ENCODE results near the gene TMEM239.
A peak's percentile ranks its signal among the peaks of the same experiment; 100 is the strongest.

Gene TMEM239

GRCh38 chr20:2849529-2849928 is 33.4 kb downstream of the TMEM239 start:
- DNase-seq (ENCODE audit: low read depth): no peak

DNA sequence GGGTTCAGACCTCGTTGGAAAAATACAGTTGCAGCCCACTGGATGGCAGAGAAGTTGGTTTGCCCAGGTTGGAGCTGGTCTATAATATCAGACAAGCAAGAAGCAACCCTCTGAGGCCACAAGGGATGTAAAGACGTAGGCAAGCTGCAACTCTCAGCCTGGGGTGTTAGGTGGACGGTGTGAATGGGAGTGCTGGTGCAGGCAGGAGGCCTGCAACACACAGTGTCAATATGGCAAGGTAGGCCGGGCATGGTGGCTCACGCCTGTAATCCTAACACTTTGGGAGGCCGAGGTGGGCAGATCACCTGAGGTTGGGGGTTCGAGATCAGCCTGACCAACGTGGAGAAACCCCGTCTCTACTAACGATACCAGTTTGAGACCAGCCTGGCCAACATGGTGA is 34.9 kb downstream of the TMEM239 start:
- no peak for DNase-seq (ENCODE audit: low read depth)

GRCh38 chr20:2858591-2858990 is 42.4 kb downstream of the TMEM239 start:
- DNase-seq (ENCODE audit: low read depth): no peak

DNA sequence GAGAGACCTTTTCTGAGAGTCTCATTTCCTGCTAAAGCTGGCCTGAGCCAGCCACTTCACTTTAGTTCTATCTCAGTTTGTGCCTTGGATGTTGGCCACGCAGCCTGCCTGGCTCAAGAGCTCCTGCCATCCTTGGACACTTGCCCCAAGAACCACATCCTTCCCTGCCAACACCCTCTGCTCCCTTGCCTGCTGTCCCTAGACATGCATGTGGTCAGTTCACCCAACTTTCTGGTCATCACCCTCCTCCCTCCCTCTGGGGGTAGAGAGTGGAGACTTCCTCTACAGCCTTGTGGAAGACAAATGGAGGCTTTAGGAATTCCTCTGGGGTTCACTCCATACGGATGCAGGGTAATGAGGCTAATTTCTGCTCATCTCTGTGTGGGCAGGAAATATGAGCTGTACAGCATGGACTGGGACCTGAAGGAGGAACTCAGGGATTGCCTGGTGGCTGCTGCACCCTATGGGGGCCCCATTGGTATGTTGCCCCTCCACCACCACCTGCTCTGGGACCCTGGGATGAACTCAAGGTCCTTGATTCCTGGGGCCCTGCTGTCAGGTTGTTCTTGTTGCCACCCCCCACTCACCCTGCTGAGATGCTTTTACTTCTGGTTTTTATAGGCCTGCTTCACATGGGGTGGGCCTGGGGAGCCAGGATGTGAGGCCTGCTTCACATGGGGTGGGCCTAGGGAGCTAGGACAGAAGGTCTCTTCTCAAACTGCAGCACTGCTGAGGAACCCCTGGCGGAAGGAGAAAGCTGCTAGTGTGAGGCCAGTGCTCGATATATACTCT is 43.4 kb downstream of the TMEM239 start:
- DNase-seq (ENCODE audit: low read depth): no peak

DNA sequence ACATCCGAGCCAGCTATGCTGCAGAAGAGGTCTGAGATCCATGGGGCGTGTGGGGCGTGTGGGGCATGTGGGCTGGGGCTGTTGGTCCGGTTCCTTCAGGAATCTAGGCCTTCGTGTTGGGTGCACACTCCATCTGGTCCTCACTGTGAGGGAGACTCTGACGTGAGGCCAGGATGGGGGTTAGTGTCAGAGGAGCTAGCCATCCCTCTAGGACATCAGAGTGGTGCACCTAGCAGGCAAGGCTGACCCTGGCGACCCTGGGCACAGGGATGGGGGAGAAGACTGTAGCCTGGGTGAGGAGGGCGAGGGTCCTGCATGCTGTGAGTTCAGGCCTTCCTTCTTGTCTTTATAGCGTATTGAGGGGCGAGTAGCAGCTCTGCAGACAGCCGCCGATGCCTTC is 48.5 kb downstream of the TMEM239 start:
- DNase-seq (ENCODE audit: low read depth): no peak

DNA sequence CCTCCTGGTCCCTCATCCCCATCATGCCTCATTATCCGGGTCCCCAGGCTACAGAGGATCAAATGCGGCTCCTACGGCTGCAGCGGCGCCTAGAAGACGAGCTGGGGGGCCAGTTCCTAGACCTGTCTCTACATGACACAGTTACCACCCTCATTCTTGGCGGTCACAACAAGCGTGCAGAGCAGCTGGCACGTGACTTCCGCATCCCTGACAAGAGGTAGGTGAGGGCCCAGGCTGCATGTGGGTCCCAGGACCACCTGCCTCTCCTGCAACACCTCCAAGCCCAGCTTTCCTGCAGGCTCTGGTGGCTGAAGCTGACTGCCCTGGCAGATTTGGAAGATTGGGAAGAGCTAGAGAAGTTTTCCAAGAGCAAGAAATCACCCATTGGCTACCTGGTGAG is 48.9 kb downstream of the TMEM239 start:
- no peak for DNase-seq (ENCODE audit: low read depth)

- peak; percentile 56 for DNase-seq (ENCODE audit: low read depth)
Observed at GRCh38 chr20:2865630-2866029, 49.5 kb downstream of the TMEM239 start.

DNA sequence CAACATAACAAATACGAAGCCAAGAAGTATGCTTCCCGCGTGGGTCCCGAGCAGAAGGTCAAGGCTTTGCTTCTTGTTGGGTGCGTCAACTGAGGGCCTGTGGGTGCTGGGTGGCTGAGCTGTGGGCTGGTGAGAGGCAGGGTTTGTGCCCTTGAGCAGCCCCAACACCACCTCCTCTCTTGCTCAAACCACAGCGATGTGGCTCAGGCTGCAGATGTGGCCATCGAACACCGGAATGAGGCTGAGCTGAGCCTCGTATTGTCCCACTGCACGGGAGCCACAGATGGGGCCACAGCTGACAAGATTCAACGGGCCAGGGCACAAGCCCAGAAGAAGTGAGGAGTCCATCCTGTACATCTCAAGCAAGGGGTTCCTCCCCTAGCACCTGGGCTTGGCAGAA is 50.1 kb downstream of the TMEM239 start:
- DNase-seq (ENCODE audit: low read depth): no peak

DNA sequence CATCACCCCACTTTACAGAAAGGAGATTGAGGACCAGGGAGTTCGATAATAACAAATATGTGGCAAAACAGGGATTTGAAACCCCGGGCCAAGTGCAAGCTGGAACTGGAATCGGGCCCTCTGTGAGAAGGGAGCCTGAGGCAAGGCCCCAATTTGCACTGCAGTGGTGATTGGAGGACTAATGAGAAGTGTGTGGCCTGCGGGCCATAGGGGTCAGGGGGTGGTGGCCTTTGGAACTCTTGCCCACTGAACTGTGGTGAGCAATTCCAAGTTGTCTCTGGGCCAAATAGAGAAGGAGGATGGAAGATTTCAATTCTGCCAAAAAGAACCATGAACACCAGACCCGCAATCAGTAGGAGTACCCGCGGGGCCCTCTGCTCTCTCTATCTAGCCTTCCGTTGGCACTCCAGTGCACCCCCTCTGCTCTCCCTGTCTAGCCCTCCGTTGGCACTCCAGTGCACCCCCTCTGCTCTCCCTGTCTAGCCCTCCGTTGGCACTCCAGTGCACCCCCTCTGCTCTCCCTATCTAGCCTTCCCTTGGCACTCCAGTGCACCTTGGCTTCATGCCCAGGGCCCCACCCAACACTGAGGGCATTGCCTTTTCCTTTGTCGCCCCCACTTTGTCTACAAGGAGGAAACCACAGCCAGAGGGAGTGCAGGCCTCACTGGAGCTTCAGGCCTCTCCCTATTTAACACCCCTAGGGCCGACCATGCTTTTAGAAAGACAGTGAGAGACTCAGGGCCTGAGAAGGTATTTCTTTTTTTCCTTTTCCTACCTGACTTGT is 51.1 kb downstream of the TMEM239 start:
- no peak for DNase-seq (ENCODE audit: low read depth)

Data from activated T-cell treated with anti-CD3 and anti-CD28 coated beads for 48 hours (primary cell).